ENCODE measurements around the gene SLC22A23. TPM values are rescaled to one million over a fixed set of nuclear protein-coding genes. Genes with fewer than 3 reads are reported as not detected.

Gene SLC22A23
- total and polyA plus RNA-seq, 2 of the 4 experiments (the other 2 are of a cell fraction): 0.72 to 1.6 TPM

- WGBS, 2 experiments (ENCODE audit: extremely low coverage in 2 of 2, insufficient read length in 1 of 2): 89% methylated on average over 7 of the region's 10 CpGs; no CpG with 5 or more reads in 1 of the 2 experiments
- peaks cover 33% of the 10 kb centered on the region for H3K27me3 ChIP-seq (ENCODE audit: control insufficient read depth, insufficient read depth, low read length)
- H3K23ac ChIP-seq (ENCODE audit: low read depth, low read length): no peak overlapping the region
- H3K79me1 ChIP-seq (ENCODE audit: low read depth in 1 of 2, low read length in 2 of 2): no peaks in the 10 kb centered on the region
- H3K9me1 ChIP-seq (ENCODE audit: insufficient read depth, low read length): 0 out of 2 replicates have a peak, but pooled peaks cover 2% of the 10 kb centered on the region
- in situ Hi-C loops (cut with MboI; ENCODE audit: low sequenced_read_pairs): no loop called here
- no peak overlapping the region for H2BK120ac ChIP-seq (ENCODE audit: low read depth, low read length)
- no peak overlapping the region for H3K14ac ChIP-seq (replicated peaks; ENCODE audit: low read depth, low read length)
- BruUV-seq (replicated peaks): no TSS peak
- no peak overlapping the region for H2BK15ac ChIP-seq (ENCODE audit: low read depth, low read length)
- no peak for ATAC-seq (ENCODE audit: low read depth)
- TF ChIP-seq SMC3 (IDR thresholded peaks at IDR 0.05; ENCODE audit: low read depth, low read length) (no peak), MXI1 (IDR thresholded peaks at IDR 0.05; ENCODE audit: borderline replicate concordance, low read depth, low read length) (no peak), NFE2L2 (IDR thresholded peaks at IDR 0.05; ENCODE audit: low read depth, low read length) (no peak), CEBPB (IDR thresholded peaks at IDR 0.05; ENCODE audit: low read depth, low read length) (no peak), MAZ (IDR thresholded peaks at IDR 0.05; ENCODE audit: borderline replicate concordance, low read depth, low read length) (no peak), CTCF (conservative IDR thresholded peaks at IDR 0.05; ENCODE audit: low read depth, low read length) (no peak), FOS (IDR thresholded peaks at IDR 0.05; ENCODE audit: low read depth, low read length) (no peak), ELK1 (IDR thresholded peaks at IDR 0.05; ENCODE audit: borderline replicate concordance, low read depth, low read length) (no peak), RAD21 (IDR thresholded peaks at IDR 0.05; ENCODE audit: low read length) (no peak), CHD1 (IDR thresholded peaks at IDR 0.05; ENCODE audit: low read depth, low read length) (no peak), POLR2A (IDR thresholded peaks at IDR 0.05; ENCODE audit: low read depth, low read length) (no peak), USF2 (IDR thresholded peaks at IDR 0.05; ENCODE audit: low read depth, low read length) (no peak), RFX5 (IDR thresholded peaks at IDR 0.05; ENCODE audit: low read depth, low read length) (no peak), MAFK (IDR thresholded peaks at IDR 0.05; ENCODE audit: low read depth, low read length) (no peak), RCOR1 (IDR thresholded peaks at IDR 0.05; ENCODE audit: insufficient replicate concordance, low read length) (no peak), BHLHE40 (IDR thresholded peaks at IDR 0.05; ENCODE audit: low read depth, low read length) (no peak)
- H3K56ac ChIP-seq (ENCODE audit: extremely low read depth, insufficient read depth, low read length): no peak overlapping the region
- H4K20me1 ChIP-seq (ENCODE audit: insufficient read depth, low read length): no peaks in the 10 kb centered on the region
- DNase-seq: no peak
- no peaks in the 10 kb centered on the region for H3K36me3 ChIP-seq (ENCODE audit: control insufficient read depth, insufficient read depth, low read length)
- no peak overlapping the region for H3K18ac ChIP-seq (ENCODE audit: low read depth, low read length)
- H3K4me2 ChIP-seq (ENCODE audit: low read depth, low read length): no peak overlapping the region
- no peak overlapping the region for H3K27ac ChIP-seq (ENCODE audit: insufficient read depth, low read length)
- ChIA-PET POLR2A (ENCODE audit: unreplicated experiment) (no interaction called here), CTCF (no interaction called here)
- no peak overlapping the region for H3K9ac ChIP-seq (ENCODE audit: low read depth, low read length)
- H4K5ac ChIP-seq (ENCODE audit: low read depth, low read length): no peak overlapping the region
- no peak overlapping the region for H4K91ac ChIP-seq (ENCODE audit: insufficient read depth, low read depth, low read length)
- H2BK20ac ChIP-seq (ENCODE audit: low read depth, low read length): no peak overlapping the region
- no peak overlapping the region for H2AK5ac ChIP-seq (ENCODE audit: low read depth, low read length)
- no peak overlapping the region for H2BK5ac ChIP-seq (ENCODE audit: low read depth, low read length, poor library complexity, severe bottlenecking)
- no peak overlapping the region for H2AFZ ChIP-seq (replicated peaks; ENCODE audit: low read length, poor library complexity)
- H4K8ac ChIP-seq (ENCODE audit: low read depth in 2 of 2, low read length in 2 of 2): no peak overlapping the region
- no peak overlapping the region for H3K4ac ChIP-seq (ENCODE audit: low read depth, low read length)
- peaks cover 10% of the 10 kb centered on the region for H3K9me3 ChIP-seq (ENCODE audit: control insufficient read depth, insufficient read depth, low read length)
- dilution Hi-C loops (cut with HindIII; ENCODE audit: low sequenced_read_pairs, unreplicated experiment): no loop called here
- intact Hi-C loops (cut with micrococcal nuclease): no loop called here
- no peak overlapping the region for H3K4me3 ChIP-seq (ENCODE audit: insufficient read depth, low read depth, low read length)
- no peaks in the 10 kb centered on the region for H3K4me1 ChIP-seq (ENCODE audit: control insufficient read depth, insufficient read depth, low read length)
- H2AK9ac ChIP-seq (replicated peaks; ENCODE audit: low read depth, low read length, poor library complexity): no peak overlapping the region
Measured at GRCh38 chr6:3308106-3308505, 148.7 kb downstream of the SLC22A23 start.
